ENCODE data around the gene SCN1B. TPM values are rescaled to one million over a fixed set of nuclear protein-coding genes. Genes with fewer than 3 reads are reported as not detected.

Gene SCN1B
- total RNA-seq, 1 donor from 2014 or later, result 0.26 TPM

DNA sequence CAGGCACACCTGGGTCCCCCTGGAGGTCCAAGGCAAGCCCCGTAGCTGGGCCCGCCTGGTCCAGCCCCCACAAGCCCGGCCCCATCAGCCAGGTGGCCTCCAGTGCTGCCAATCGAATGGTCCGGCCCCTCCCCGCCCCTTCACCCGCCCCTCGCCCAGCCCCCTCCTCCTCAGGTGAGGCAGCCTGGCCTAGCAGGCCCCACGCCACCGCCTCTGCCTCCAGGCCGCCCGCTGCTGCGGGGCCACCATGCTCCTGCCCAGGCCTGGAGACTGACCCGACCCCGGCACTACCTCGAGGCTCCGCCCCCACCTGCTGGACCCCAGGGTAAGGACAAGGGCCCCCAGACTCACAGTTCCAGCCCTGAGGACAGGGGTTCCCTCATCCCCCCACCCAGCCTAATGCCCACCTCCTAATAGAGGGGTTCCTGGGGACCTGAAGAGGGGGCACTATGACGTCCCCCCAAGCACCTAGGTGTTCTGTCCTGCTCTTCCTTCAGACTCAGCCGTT is 11.3 kb downstream of the SCN1B start, which contains the start of gene HPN:
Gene HPN, plus strand, starts transcription at position 174 of the 508 bp plus-strand sequence. CDS start 786 bp downstream, outside the sequence.
- TF ChIP-seq, protein P1, sequence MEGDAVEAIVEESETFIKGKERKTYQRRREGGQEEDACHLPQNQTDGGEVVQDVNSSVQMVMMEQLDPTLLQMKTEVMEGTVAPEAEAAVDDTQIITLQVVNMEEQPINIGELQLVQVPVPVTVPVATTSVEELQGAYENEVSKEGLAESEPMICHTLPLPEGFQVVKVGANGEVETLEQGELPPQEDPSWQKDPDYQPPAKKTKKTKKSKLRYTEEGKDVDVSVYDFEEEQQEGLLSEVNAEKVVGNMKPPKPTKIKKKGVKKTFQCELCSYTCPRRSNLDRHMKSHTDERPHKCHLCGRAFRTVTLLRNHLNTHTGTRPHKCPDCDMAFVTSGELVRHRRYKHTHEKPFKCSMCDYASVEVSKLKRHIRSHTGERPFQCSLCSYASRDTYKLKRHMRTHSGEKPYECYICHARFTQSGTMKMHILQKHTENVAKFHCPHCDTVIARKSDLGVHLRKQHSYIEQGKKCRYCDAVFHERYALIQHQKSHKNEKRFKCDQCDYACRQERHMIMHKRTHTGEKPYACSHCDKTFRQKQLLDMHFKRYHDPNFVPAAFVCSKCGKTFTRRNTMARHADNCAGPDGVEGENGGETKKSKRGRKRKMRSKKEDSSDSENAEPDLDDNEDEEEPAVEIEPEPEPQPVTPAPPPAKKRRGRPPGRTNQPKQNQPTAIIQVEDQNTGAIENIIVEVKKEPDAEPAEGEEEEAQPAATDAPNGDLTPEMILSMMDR (IDR thresholded peaks at IDR 0.05; ENCODE audit: insufficient read depth, low read length, severe bottlenecking), result no peak
- FAIRE-seq, result no peak
- DNase-seq (ENCODE audit: low read depth), result no peak
- Histone ChIP-seq H3K4me3 (ENCODE audit: low read depth, low read length) (no peak within 1 kb of the TSS), H3K36me3 (ENCODE audit: control insufficient read depth, insufficient read depth, low read length) (no peaks in the 10 kb centered on the region), H3K27me3 (ENCODE audit: control insufficient read depth, insufficient read depth, low read length) (peaks cover 4% of the 10 kb centered on the region)

DNA sequence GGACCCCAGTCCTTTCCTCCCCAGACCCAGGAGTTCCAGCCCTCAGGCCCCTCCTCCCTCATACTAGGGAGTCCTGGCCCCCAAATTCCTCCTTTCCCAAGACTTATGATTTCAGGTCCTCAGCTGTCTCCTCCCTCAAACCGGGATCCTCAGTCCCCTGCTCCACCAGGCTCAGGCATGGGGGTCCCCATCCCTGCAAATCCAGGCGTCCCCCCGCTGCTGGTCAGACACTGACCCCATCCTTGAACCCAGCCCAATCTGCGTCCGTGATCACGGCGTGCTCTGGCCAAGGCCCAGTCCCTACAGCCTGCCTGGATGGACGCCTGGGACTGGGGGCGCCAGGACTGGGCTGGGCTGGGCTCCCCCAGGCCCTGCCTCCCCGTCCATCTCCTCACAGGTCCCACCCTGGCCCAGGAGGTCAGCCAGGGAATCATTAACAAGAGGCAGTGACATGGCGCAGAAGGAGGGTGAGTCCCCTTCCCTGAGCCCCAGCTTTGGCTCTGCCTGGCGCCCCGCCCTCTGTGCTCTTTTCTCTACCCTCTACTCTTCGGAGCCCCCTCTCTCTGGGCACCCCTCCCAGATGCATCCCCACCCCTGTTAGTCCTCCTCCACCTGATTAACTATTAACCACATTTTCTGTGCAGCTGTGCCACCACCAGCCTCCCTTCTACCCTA is 11.9 kb downstream of the SCN1B start:
- DNase-seq (ENCODE audit: low read depth) (no peak), FAIRE-seq (no peak)
- Histone ChIP-seq H3K27me3 (ENCODE audit: control insufficient read depth, insufficient read depth, low read length) (peaks cover 4% of the 10 kb centered on the region), H3K36me3 (ENCODE audit: control insufficient read depth, insufficient read depth, low read length) (no peaks in the 10 kb centered on the region), H3K4me3 (ENCODE audit: low read depth, low read length) (no peak overlapping the region)
- TF ChIP-seq, protein P1 (IDR thresholded peaks at IDR 0.05; ENCODE audit: insufficient read depth, low read length, severe bottlenecking), result no peak

DNA sequence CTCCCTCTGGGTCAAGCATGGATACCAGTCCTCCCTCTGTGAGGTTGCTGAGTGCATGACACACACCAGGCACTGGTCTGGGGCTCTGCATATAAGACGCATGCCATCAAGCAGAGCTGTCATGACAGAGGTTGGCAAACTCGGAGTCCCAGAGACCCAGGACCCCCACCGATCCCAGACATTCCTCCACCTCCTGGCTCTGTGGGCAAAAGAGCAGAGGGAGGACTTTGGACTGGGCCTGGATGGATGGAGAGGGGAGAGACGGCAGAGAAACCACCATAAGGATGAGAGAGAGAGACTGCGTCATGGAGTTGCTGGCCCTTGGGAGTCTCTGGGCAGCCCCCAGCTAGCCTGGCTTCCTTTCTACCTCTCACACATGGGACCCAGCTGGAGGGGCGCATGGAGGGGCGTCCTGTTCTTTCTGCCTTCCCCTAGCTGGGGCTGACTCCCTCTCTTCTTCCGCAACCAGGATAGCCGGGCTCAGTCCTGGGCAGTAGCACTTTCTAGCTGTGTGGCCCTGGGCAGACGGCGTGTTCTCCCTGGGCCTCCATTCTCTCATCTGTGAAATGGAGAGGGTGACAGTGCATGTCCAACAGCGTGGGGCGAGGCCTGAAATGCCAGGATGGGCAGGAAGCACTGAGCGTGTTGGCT is 12.8 kb downstream of the SCN1B start:
- DNase-seq (ENCODE audit: low read depth) (no peak), FAIRE-seq (no peak)
- H3K27me3 ChIP-seq (ENCODE audit: control insufficient read depth, insufficient read depth, low read length), result peaks cover 4% of the 10 kb centered on the region
- no peaks in the 10 kb centered on the region for H3K36me3 ChIP-seq (ENCODE audit: control insufficient read depth, insufficient read depth, low read length)
- no peak overlapping the region for H3K4me3 ChIP-seq (ENCODE audit: low read depth, low read length)
- TF ChIP-seq, protein P1 (IDR thresholded peaks at IDR 0.05; ENCODE audit: insufficient read depth, low read length, severe bottlenecking), result no peak

DNA sequence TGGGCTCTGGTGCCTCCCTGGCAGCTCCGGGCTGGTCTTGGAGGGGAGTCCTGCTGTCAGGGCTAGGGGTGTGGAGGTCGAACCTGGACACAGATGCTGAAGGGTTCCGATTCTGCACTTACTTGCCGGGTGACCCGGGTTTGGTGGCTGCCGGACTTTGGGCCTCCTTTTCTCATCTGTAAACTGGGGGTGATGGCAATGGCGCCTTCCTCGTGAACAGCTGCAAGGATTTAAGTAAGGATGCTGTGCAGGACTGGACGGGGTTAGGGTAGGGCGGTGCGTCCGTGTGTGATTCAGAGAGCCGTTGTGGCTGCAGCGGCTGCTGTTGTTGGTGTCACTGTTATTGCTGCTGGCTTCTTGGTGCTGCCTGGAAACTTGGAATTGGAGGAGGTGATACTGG is 13.6 kb downstream of the SCN1B start:
- TF ChIP-seq, protein P1 (IDR thresholded peaks at IDR 0.05; ENCODE audit: insufficient read depth, low read length, severe bottlenecking), result no peak
- Histone ChIP-seq H3K27me3 (ENCODE audit: control insufficient read depth, insufficient read depth, low read length) (peaks cover 6% of the 10 kb centered on the region), H3K36me3 (ENCODE audit: control insufficient read depth, insufficient read depth, low read length) (no peaks in the 10 kb centered on the region), H3K4me3 (ENCODE audit: low read depth, low read length) (no peak overlapping the region)
- no peak for FAIRE-seq
- no peak for DNase-seq (ENCODE audit: low read depth)

DNA sequence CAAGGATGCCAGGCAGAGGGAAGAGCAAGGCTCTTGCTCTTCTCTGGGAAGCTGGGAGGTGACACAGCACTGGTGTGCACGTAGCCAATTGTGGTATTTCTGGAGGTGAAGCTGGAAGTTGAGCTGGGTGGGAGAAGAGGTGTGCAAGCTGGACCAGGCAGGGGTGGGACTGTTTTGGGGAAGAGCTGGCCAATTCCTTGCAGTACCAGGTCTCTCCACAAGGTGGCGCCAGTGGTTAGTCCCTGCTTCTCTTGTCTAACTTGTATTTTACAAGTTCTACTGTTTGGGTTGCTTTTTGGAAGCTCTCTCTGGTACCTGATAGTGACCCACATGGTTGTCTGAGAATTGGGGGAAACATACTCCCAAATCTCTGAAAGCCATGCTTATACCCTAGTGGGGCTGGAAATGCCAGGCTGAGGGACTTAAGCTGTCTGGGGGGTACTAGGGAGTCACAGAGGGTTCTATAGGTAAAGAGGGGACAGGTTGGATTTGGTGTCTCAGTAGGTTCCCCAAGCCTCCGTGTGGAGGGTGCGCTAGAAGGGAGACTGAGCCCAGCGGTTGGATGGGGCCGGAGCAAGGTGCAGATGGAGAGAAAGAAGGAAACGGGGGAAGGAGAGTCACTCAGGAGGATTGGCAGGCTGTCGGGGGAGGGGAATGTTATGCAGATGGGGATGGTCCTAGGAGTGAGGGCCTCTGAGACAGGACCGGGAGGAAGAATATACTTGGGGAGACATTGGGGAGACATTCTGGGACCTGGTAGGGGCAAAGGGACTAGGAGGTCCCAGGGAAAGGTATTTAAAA is 14.2 kb downstream of the SCN1B start:
- DNase-seq (ENCODE audit: low read depth) (peak; percentile 49), FAIRE-seq (no peak)
- no peak overlapping the region for H3K4me3 ChIP-seq (ENCODE audit: low read depth, low read length)
- TF ChIP-seq, protein P1 (IDR thresholded peaks at IDR 0.05; ENCODE audit: insufficient read depth, low read length, severe bottlenecking), result peak; percentile 98
- H3K36me3 ChIP-seq (ENCODE audit: control insufficient read depth, insufficient read depth, low read length), result no peaks in the 10 kb centered on the region
- H3K27me3 ChIP-seq (ENCODE audit: control insufficient read depth, insufficient read depth, low read length), result peaks cover 6% of the 10 kb centered on the region

Data from bronchial epithelial cell (primary cell).